Mesothelial cell of epicardium (in vitro differentiated cells): Measurements from ENCODE around the gene GRAP. TPM values are rescaled to one million over a fixed set of nuclear protein-coding genes. Genes with fewer than 3 reads are reported as not detected.

Experiments used
- DNase-seq, 2 experiments: peaks; one replicate each; pipeline ENCODE4 v3.0.0; 2021; ENCODE audit warnings: low spot score in 2 of 2; ENCODE audit not compliant: unreplicated experiment in 2 of 2
- H3K27ac Mint-ChIP-seq: 2 replicates; pipeline ENCODE4 v1.8.0; 2021; ENCODE audit warnings: mixed read lengths
- H3K27me3 Mint-ChIP-seq: 2 replicates; pipeline ENCODE4 v1.8.0; 2021; ENCODE audit warnings: low read depth, mixed read lengths
- H3K36me3 Mint-ChIP-seq: 2 replicates; pipeline ENCODE4 v1.8.0; 2021; ENCODE audit warnings: mixed read lengths
- H3K4me1 Mint-ChIP-seq: 2 replicates; pipeline ENCODE4 v1.8.0; 2021; ENCODE audit warnings: mixed read lengths
- H3K4me3 Mint-ChIP-seq: 2 replicates; pipeline ENCODE4 v1.8.0; 2021; ENCODE audit warnings: mild to moderate bottlenecking, moderate library complexity, mixed read lengths
- H3K9me3 Mint-ChIP-seq: 2 replicates; pipeline ENCODE4 v1.8.0; 2021; ENCODE audit warnings: mixed read lengths
- CTCF ChIP-seq: fragments of 200-600 bp; sonication (generic); IDR thresholded peaks from one replicate; pipeline ENCODE4 v1.5.0; 2021; ENCODE audit warnings: antibody characterized with exemption; ENCODE audit not compliant: unreplicated experiment
- total RNA-seq: library from RNA; stranded (reverse); gene quantifications from 3 replicates; pipeline ENCODE4 v1.2.1, GENCODE V29; 2021

GRAP gene
- total RNA-seq, 1 donor from 2014 or later = 1.8 TPM

GRCh38 chr17:19004421-19005136 is 42.2 kb downstream of the GRAP start, which contains the start of gene FAM83G:
FAM83G (minus strand) TSS chr17:19004764; CDS start chr17:19004041, 723 bp downstream.
- Mint-ChIP-seq H3K9me3 (peaks cover 4% of the 10 kb centered on the region), H3K4me3 (peak within 1 kb of the TSS; percentile 82), H3K36me3 (no peaks in the 10 kb centered on the region), H3K4me1 (peaks cover 30% of the 10 kb centered on the region), H3K27me3 (no peaks in the 10 kb centered on the region), H3K27ac (peak within 1 kb of the TSS; percentile 76)
- no peak for TF ChIP-seq CTCF
- peak; percentile 50 to 73 for DNase-seq

DNA sequence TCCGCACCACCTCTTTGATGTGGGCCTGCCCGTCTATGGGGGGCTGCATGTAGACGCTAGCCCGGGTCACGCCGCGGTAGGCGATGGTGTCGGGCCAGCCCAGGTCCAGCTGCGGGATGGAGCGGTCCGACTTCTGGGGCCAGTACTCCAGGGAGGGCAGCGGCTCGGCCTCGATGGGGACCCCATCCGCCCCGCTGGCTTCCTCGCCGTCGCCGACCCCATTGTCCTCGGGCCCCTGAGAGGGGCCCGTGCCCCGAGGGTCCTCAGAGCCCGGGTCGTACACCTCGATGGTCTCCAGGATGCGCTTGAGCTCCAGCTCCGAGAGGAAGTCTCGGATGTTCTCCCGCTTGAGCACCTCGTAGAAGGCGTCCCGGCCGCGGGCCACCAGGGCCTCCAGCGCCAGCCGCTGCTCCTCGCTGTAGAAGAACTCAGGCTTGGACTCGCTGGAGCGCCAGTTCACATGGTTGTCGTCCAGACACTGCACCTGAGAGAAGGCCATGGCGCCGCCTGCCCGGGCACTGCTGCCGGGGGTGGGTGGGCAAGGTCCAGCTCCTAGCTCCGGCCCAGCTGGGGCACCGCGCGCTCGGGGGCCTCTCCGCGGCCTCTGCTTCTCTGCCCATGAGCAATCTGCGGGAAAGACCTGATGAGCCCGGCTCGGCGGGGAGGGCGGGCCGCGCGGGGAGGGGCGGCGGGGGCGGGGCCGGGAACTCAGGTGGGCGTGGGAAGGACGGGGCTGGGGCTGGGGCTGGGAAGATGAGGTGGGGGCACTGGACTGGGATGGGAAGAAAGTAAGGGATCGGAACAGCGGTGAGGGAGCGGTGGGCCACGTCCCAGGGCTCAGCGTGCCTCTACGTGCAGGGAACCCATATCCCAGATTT is 43.0 kb downstream of the GRAP start:
- Mint-ChIP-seq H3K4me3 (peak overlapping the region; percentile 82), H3K9me3 (peaks cover 4% of the 10 kb centered on the region), H3K27ac (peak overlapping the region; percentile 76), H3K27me3 (no peaks in the 10 kb centered on the region), H3K36me3 (no peaks in the 10 kb centered on the region), H3K4me1 (peaks cover 30% of the 10 kb centered on the region)
- peak in 1 of 2 experiments; percentile 70 for DNase-seq
- TF ChIP-seq CTCF = no peak

DNA sequence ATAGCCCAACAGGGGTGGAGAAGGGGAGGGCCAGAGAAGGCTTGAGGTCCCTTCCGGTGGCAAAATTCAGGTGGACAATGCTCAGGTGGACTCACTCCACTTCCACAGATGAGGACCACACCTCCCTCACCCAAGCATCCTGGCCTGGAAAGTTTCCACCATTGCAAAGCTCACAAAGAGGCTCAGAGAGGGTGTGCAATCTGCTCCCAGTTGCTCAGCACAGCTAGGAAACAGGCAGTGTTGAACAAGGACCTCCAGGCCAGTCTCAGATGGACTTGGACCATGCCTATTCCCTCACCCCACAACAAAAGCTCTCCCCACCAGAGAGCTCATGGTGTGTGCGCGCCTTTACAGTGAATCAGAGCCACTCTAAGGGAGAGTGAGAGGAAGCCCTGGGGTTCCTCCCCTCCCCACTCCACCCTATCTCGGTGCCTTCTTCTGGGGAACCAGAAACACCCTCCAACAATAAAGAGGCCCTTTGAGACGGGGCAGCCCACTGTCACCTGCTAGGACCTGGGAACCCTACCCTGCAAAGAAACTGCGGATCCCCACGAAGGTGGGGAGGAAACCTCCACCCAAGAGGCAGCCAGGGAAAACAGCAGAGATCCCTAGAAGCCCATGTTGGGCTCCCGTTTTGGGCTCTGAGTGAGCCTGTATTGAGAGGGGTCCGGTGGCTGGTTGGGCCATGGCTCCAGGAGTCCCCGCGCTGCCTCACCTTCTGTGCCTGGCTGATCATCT is 43.8 kb downstream of the GRAP start:
- no peaks in the 10 kb centered on the region for H3K36me3 Mint-ChIP-seq
- peaks cover 30% of the 10 kb centered on the region for H3K4me1 Mint-ChIP-seq

GRCh38 chr17:19001907-19002590 is 44.7 kb downstream of the GRAP start:
- Mint-ChIP-seq H3K27ac (no peak overlapping the region), H3K4me3 (no peak overlapping the region), H3K9me3 (peaks cover 1% of the 10 kb centered on the region), H3K4me1 (peaks cover 30% of the 10 kb centered on the region), H3K27me3 (no peaks in the 10 kb centered on the region), H3K36me3 (peaks cover 3% of the 10 kb centered on the region)
- TF ChIP-seq CTCF = no peak
- no peak for DNase-seq

More for the DNA sequence above, 43.8 kb downstream of the GRAP start:
- H3K27ac Mint-ChIP-seq = no peak overlapping the region
- peak overlapping the region; percentile 82 for H3K4me3 Mint-ChIP-seq
- DNase-seq = no peak
- no peak for TF ChIP-seq CTCF
- peaks cover 4% of the 10 kb centered on the region for H3K9me3 Mint-ChIP-seq
- H3K27me3 Mint-ChIP-seq = no peaks in the 10 kb centered on the region
